K562 (cell line): ENCODE measurements around the gene SDCCAG8. TPM values are rescaled to one million over a fixed set of nuclear protein-coding genes. Genes with fewer than 3 reads are reported as not detected.

Experiments
- CREB1 ChIP-seq, 2 experiments: sonication (generic) in 1 of 2; formaldehyde crosslinking in 1 of 2; IDR thresholded peaks; 2 replicates each; pipeline versions ENCODE4 v1.6.1 to v1.8.0; 2012 to 2022; ENCODE audit warnings: inconsistent platforms in 1 of 2, mild to moderate bottlenecking in 1 of 2, missing genetic modification reagents in 1 of 2, moderate library complexity in 1 of 2
- GATAD2A ChIP-seq: fragments of 450-650 bp; IDR thresholded peaks from 2 replicates; pipeline ENCODE4 v1.6.1; 2017
- L3MBTL2 ChIP-seq: fragments of 450-650 bp; IDR thresholded peaks from 2 replicates; pipeline ENCODE4 v1.6.1; 2016; ENCODE audit warnings: mild to moderate bottlenecking, moderate library complexity
- LEF1 ChIP-seq: fragments of 450-650 bp; IDR thresholded peaks from 2 replicates; pipeline ENCODE4 v1.6.1; 2016; ENCODE audit warnings: mild to moderate bottlenecking
- NFIC ChIP-seq: fragments of 450-650 bp; IDR thresholded peaks from 2 replicates; pipeline ENCODE4 v1.6.1; 2017; ENCODE audit warnings: mild to moderate bottlenecking, inconsistent platforms
- NFXL1 ChIP-seq: fragments of 450-650 bp; formaldehyde crosslinking; IDR thresholded peaks from 2 replicates; pipeline ENCODE4 v1.4.0; 2021; ENCODE audit warnings: mild to moderate bottlenecking
- POLR2G ChIP-seq: fragments of 200-400 bp; formaldehyde crosslinking; IDR thresholded peaks from 2 replicates; pipeline ENCODE4 v1.6.1; 2017; ENCODE audit warnings: low read depth, mild to moderate bottlenecking, antibody characterized with exemption, low read length, moderate library complexity
- RBM15 ChIP-seq: fragments of 200-400 bp; formaldehyde crosslinking; IDR thresholded peaks from 2 replicates; pipeline ENCODE4 v1.6.1; 2018; ENCODE audit warnings: mild to moderate bottlenecking, low read length, moderate library complexity; ENCODE audit not compliant: insufficient read depth
- RNF2 ChIP-seq: sonication (generic); IDR thresholded peaks from 2 replicates; pipeline ENCODE4 v1.6.1; 2016
- SMAD1 ChIP-seq: fragments of 150-350 bp; IDR thresholded peaks from 2 replicates; pipeline ENCODE4 v1.6.1; 2014; ENCODE audit warnings: low read length, low read depth; ENCODE audit not compliant: partially characterized antibody
- TAF7 ChIP-seq: fragments of 450-650 bp; IDR thresholded peaks from 2 replicates; pipeline ENCODE4 v1.6.1; 2016; ENCODE audit warnings: missing genetic modification characterization, missing compliant biosample characterization
- ZC3H4 ChIP-seq: sonication (generic); formaldehyde crosslinking; IDR thresholded peaks from 2 replicates; pipeline ENCODE4 v1.9.0; 2021; ENCODE audit warnings: missing genetic modification reagents, borderline replicate concordance
- ZMIZ1 ChIP-seq, 2 experiments: fragments of 150-350 bp in 1 of 2; IDR thresholded peaks; 2 replicates each; pipeline ENCODE4 v1.6.1; 2012 to 2016; ENCODE audit warnings: low read depth in 2 of 2, low read length in 2 of 2, mild to moderate bottlenecking in 1 of 2, moderate library complexity in 1 of 2
- ZNF318 ChIP-seq, 2 experiments: fragments of 450-650 bp; IDR thresholded peaks; 2 replicates each; pipeline ENCODE4 v1.6.1; 2016; ENCODE audit warnings: mild to moderate bottlenecking in 2 of 2, borderline replicate concordance in 1 of 2, low read depth in 1 of 2, moderate library complexity in 1 of 2
- polyA plus RNA-seq, 8 experiments: library from polyadenylated mRNA; depleted of rRNA in 4 of 8; stranded (reverse) in 5 of 8; unstranded in 3 of 8; fragments of >200 nt; fragmentation: Nextera tagmentation in 2 of 8; fragmentation: Illumina TruSeq in 1 of 8; extraction: Ambion mirVana in 2 of 8; extraction: Trizol in 1 of 8; gene quantifications; 2 replicates each; pipeline versions ENCODE4 v1.2.1 to v1.2.3, GENCODE V29; 2011 to 2014; ENCODE audit warnings: inconsistent platforms in 1 of 8, missing spikeins in 1 of 8
- total RNA-seq, 7 experiments: library from RNA; depleted of rRNA in 6 of 7; stranded (reverse); fragments of >200 nt in 6 of 7; fragmentation: Illumina TruSeq in 2 of 7; extraction: Trizol in 2 of 7; gene quantifications; 2 replicates each; pipeline versions ENCODE4 v1.2.1 to v1.2.3, GENCODE V29; 2011 to 2021; ENCODE audit warnings: low replicate concordance in 1 of 7
- TF ChIP-seq, protein P1 (sequence below): fragments of 450-650 bp; IDR thresholded peaks from one replicate; pipeline ENCODE4 v1.6.1; 2018; ENCODE audit warnings: mild to moderate bottlenecking, moderate library complexity; ENCODE audit not compliant: partially characterized antibody

Gene SDCCAG8
- total and polyA plus RNA-seq, 9 of the 15 experiments (the other 6 are each of a cell fraction or from before 2014, with no cell fraction given), result 17.9 to 36.7 (median 25.4) TPM

- no peak for TF ChIP-seq ZNF318 (IDR thresholded peaks at IDR 0.05; ENCODE audit: borderline replicate concordance in 1 of 2, low read depth in 1 of 2)
- no peak for TF ChIP-seq SMAD1
- peak; percentile 82 for TF ChIP-seq POLR2G
- no peak for TF ChIP-seq L3MBTL2
- TF ChIP-seq ZC3H4 (CRISPR knock-in tag), result no peak
- TF ChIP-seq NFIC, result no peak; the same call in 1 of the 2 replicates
- TF ChIP-seq LEF1, result no peak
- no peak for TF ChIP-seq GATAD2A
- TF ChIP-seq RNF2, result no peak
- no peak for TF ChIP-seq NFXL1
- no peak for TF ChIP-seq ZMIZ1 (IDR thresholded peaks at IDR 0.05; ENCODE audit: low read depth in 2 of 2, low read length in 2 of 2)
- peak; percentile 34; the same call in 1 of the 2 replicates for TF ChIP-seq CREB1 (IDR thresholded peaks at IDR 0.05)
- peak; percentile 45; the same call in 1 of the 2 replicates for TF ChIP-seq CREB1 (CRISPR knock-in tag; IDR thresholded peaks at IDR 0.05)
- TF ChIP-seq, protein P1, sequence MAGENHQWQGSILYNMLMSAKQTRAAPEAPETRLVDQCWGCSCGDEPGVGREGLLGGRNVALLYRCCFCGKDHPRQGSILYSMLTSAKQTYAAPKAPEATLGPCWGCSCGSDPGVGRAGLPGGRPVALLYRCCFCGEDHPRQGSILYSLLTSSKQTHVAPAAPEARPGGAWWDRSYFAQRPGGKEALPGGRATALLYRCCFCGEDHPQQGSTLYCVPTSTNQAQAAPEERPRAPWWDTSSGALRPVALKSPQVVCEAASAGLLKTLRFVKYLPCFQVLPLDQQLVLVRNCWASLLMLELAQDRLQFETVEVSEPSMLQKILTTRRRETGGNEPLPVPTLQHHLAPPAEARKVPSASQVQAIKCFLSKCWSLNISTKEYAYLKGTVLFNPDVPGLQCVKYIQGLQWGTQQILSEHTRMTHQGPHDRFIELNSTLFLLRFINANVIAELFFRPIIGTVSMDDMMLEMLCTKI, result no peak
- TF ChIP-seq TAF7 (tag), result peak; percentile 59; the same call in 1 of the 2 replicates
- no peak for TF ChIP-seq RBM15
Observed at GRCh38 chr1:243254233-243254926, 1.5 kb upstream of the SDCCAG8 start (continued).
